ENCODE measurements around the gene ALDH5A1.

DNA sequence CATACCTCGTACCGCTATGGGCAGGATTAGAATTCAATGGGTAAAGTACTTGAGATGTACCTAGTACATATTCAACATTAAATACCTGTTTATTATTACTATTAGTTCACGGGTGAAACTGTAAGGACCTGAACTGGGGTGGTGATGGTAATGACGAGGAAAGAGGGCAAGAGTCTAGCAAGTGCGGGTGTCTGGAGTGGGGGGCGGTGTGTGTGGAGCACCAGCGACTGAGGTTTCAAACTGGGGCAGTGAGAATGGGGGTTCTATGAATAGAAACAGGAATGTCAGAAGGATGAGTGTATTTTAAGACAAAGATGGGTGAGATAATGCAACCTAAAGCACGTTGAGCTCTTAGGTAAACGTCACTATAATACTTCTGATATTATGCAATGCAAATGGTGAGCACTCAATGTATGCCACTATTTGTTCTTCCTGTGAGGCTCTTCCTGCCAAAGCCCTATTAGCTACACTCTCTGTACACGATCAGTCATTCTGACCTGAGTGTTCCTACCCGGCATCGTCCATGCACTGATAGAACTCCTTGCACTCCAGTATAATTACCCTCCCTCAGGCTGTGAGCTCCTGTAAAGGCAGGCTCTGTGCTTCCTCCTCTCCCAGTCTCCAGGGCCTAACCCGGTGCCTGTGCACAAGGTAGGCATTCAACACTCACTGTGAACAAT lies 55.0 kb downstream of the ALDH5A1 start:
- TF ChIP-seq, protein P1, sequence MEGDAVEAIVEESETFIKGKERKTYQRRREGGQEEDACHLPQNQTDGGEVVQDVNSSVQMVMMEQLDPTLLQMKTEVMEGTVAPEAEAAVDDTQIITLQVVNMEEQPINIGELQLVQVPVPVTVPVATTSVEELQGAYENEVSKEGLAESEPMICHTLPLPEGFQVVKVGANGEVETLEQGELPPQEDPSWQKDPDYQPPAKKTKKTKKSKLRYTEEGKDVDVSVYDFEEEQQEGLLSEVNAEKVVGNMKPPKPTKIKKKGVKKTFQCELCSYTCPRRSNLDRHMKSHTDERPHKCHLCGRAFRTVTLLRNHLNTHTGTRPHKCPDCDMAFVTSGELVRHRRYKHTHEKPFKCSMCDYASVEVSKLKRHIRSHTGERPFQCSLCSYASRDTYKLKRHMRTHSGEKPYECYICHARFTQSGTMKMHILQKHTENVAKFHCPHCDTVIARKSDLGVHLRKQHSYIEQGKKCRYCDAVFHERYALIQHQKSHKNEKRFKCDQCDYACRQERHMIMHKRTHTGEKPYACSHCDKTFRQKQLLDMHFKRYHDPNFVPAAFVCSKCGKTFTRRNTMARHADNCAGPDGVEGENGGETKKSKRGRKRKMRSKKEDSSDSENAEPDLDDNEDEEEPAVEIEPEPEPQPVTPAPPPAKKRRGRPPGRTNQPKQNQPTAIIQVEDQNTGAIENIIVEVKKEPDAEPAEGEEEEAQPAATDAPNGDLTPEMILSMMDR (IDR thresholded peaks at IDR 0.05): no peak
- TF ChIP-seq POLR2A (IDR thresholded peaks at IDR 0.05): no peak

Measured in sigmoid colon (tissue), 3 donors.